Ascending aorta (tissue), 2 donors: ENCODE measurements around the gene CAPS. TPM values are rescaled to one million over a fixed set of nuclear protein-coding genes. Genes with fewer than 3 reads are reported as not detected.
"Not testable (repeated sequence)": the region's sequence is repeated elsewhere in the genome, so short reads cannot be mapped to it uniquely, and the experiment has no call there.

Experiments used
- DNase-seq, 2 donors: peaks; one replicate each; pipeline ENCODE4 v3.0.0-alpha.2; 2019; ENCODE audit warnings: low spot score in 2 of 2
- H3K27ac ChIP-seq, 2 donors: fragments of 200-600 bp; sonication (generic); one replicate each; pipeline ENCODE4 v1.5.1; 2016 to 2017; ENCODE audit warnings: mild to moderate bottlenecking in 1 of 2
- H3K27me3 ChIP-seq: fragments of 200-600 bp; sonication (generic); one replicate; pipeline ENCODE4 v1.5.1; 2017
- H3K36me3 ChIP-seq, 2 donors: fragments of 200-600 bp; sonication (generic); one replicate each; pipeline ENCODE4 v1.5.1; 2016
- H3K4me1 ChIP-seq, 2 donors: fragments of 200-600 bp; sonication (generic); one replicate each; pipeline ENCODE4 v1.5.1; 2016 to 2017; ENCODE audit warnings: mild to moderate bottlenecking in 1 of 2
- H3K4me3 ChIP-seq, 2 donors: fragments of 200-600 bp; sonication (generic); one replicate each; pipeline ENCODE4 v1.5.1; 2016 to 2017; ENCODE audit warnings: mild to moderate bottlenecking in 1 of 2
- H3K9me3 ChIP-seq, 2 donors: fragments of 200-600 bp; sonication (generic); one replicate each; pipeline ENCODE4 v1.5.1; 2016
- intact Hi-C: fragments of 100-400 bp; cut with DNase I; formaldehyde crosslinking; loops from one replicate; pipeline ENCODE4 v1.15.1; 2023
- total RNA-seq: library from RNA; depleted of rRNA; stranded (reverse); fragments of >200 nt; gene quantifications from one replicate; pipeline ENCODE4 v1.1.0, GENCODE V29; 2016
- TF ChIP-seq, protein P1 (sequence below), 3 experiments: fragments of 200-600 bp in 2 of 3; fragments of 450-650 bp in 1 of 3; sonication (generic) in 2 of 3; IDR thresholded peaks; one replicate each; pipeline ENCODE4 v1.5.1; 2016 to 2019; ENCODE audit warnings: antibody characterized with exemption in 3 of 3, mild to moderate bottlenecking in 1 of 3, moderate library complexity in 1 of 3

The CAPS gene
- total RNA-seq, 1 donor from 2014 or later: 8.1 TPM

DNA sequence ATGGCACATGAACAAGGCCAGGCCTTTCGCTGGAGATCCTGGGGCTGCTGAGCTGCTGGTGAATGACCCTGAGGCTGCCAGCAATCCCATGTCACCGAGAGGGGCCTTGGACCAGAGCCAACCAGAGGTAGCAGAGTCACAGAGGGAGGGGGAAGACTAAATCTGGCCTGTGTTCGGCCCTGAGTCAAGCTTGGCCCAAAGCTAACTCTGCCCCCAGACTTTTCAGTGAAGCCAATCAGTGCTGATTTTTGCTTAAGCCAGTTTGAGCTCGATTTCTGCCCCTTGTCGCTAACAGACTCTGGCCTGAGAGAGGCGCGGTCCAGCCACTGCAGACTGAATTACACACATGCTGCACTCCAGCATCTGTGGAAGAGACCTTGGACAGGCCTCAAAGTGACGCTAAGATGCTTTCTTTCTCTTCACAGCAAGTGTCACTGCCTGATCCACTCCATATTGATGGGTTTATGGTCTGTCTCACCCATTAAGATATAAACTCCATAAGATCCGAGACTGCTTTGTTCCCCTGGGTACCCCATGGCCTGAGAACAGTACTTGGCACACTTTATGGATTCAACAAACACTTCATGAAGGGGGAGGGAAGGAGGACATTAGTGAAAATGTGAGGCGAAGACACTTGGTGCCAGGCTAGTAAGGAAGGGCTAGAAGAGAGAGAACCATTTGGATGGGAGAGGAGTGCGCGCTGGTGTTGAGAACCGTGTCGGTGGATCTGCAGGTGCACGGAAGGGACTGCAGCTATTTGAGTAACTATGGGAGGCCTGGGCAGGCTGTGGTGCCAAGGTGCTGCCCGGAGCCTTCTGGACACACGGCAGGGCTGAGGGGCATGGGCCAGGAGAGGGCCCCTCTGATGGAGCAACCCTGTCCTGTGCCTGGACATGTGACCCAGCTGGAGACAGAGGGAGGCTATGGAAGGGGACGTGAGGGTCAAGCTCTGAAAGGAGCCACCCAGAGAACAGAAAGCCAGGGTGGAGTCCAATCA lies 46.2 kb downstream of the CAPS start:
- TF ChIP-seq, protein P1, sequence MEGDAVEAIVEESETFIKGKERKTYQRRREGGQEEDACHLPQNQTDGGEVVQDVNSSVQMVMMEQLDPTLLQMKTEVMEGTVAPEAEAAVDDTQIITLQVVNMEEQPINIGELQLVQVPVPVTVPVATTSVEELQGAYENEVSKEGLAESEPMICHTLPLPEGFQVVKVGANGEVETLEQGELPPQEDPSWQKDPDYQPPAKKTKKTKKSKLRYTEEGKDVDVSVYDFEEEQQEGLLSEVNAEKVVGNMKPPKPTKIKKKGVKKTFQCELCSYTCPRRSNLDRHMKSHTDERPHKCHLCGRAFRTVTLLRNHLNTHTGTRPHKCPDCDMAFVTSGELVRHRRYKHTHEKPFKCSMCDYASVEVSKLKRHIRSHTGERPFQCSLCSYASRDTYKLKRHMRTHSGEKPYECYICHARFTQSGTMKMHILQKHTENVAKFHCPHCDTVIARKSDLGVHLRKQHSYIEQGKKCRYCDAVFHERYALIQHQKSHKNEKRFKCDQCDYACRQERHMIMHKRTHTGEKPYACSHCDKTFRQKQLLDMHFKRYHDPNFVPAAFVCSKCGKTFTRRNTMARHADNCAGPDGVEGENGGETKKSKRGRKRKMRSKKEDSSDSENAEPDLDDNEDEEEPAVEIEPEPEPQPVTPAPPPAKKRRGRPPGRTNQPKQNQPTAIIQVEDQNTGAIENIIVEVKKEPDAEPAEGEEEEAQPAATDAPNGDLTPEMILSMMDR (IDR thresholded peaks at IDR 0.05): no peak
- no peaks in the 10 kb centered on the region for H3K36me3 ChIP-seq
- no peaks in the 10 kb centered on the region for H3K27me3 ChIP-seq
- no peak for DNase-seq
- intact Hi-C loops: no loop called here
- H3K27ac ChIP-seq: peak overlapping the region; percentile 5 to 43
- H3K4me1 ChIP-seq: peaks cover 6 to 44% of the 10 kb centered on the region in 2 donors
- H3K9me3 ChIP-seq: no peaks in the 10 kb centered on the region
- H3K4me3 ChIP-seq: no peak overlapping the region

DNA sequence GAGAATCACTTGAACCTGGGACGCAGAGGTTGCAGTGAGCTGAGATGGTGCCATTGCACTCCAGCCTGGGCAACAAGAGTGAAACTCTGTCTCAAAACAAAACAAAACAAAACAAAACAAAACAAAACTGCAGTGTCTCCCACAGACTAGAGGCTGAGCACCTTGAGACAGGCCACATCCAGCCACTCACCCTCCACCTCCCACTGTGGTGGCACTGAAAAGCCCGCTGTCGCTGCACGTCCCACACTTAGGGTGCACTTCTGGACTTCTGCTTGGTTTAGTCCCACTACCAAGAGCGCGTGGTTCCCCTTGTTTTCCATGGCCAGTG lies 47.6 kb downstream of the CAPS start:
- intact Hi-C loops, H3K27me3 ChIP-seq, H3K9me3 ChIP-seq, H3K36me3 ChIP-seq, DNase-seq, H3K4me3 ChIP-seq: not testable (repeated sequence)
- Histone ChIP-seq H3K4me1 (peaks cover 5 to 44% of the 10 kb centered on the region in 2 donors), H3K27ac (peak overlapping the region in 1 of 2 donors; percentile 11)

DNA sequence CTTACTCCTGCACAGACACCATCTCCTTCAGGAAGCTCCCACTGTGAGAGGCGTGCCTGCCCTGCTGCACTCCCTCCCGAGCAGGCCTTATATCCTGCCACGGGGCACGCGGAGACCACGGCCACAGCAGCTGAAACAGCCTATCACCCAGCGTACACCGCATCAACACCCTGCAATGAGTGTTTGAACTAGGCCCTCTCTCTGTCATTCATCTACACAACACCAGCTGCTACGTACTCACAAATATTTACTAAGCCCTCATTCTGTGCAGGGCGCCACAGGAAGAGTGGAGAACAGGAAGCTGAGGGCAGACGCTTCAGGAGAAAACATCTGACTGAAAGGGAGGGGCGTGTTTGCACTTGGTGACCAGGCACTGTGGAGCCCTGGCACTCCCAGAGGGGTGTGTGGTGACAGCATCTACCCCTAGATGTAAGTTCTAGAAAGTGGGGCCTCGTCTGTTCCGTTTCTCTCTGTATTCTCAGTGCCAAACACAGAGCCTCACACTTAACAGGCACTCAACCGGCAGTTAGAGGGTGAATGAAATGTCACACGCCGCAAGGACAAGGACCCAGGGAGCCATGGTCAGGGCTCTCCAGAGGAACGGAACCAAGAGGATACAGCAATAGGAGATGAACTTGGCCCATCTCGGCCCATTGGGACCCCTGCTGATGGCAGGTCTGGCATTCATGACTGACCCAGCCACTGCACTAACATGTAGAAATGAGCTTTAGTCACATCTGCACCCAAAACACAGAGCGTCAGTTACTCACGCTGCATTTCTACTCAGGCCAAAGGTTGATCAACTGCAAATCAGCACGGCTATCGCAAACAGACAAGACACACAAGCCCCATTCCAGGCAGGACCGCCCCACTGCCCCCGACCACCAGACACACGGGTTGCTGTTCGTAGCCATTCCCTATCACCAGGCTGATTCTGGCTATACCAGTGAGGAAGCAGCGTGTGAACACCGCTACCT lies 48.2 kb downstream of the CAPS start:
- intact Hi-C loops: no loop called here
- Histone ChIP-seq H3K36me3 (no peaks in the 10 kb centered on the region), H3K4me3 (no peak overlapping the region), H3K4me1 (peaks cover 5 to 43% of the 10 kb centered on the region in 2 donors), H3K27me3 (no peaks in the 10 kb centered on the region), H3K9me3 (no peaks in the 10 kb centered on the region), H3K27ac (peak overlapping the region in 1 of 2 donors; percentile 11)
- TF ChIP-seq, protein P1 (IDR thresholded peaks at IDR 0.05): no peak
- DNase-seq: no peak

DNA sequence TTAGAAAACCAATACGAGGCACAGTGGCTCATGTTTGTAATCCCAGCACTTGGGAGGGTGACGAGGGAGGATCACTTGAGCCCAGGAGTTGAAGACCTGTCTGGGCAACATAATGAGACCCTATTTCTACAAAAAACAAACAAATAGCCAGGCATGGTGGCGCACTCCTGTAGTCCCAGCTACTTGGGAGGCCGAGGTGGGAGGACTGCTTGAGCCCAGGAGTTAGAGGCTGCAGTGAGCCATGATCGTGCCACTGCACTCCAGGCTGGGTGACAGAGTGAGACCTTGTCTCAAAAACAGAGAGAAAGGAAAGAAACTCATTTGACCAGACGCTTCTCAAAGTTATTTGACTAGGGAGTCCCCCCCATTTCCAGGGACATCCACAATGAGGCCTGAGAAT lies 49.2 kb downstream of the CAPS start:
- H3K36me3 ChIP-seq, H3K27ac ChIP-seq, H3K4me3 ChIP-seq, intact Hi-C loops, DNase-seq, H3K9me3 ChIP-seq, H3K27me3 ChIP-seq: not testable (repeated sequence)
- peaks cover 5 to 47% of the 10 kb centered on the region in 2 donors for H3K4me1 ChIP-seq

DNA sequence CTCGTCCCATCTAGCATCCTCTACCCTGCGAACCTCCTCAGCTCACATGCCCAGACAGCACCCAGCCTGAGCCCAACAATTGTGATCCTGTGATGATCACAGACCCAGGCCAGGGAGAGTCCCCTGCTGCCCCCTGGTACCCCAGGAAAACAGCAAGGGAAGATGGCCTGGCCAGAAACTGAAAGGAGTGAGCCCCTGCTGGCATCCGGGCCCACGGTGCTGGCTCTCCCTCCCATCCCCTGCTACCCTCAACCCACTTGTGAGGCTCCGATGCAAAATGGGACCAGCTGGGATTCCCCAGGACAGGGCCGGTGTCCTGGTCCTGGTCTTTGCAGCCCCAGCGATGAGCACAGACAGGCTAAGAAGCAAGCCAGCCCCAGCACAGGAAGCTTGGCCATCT lies 49.8 kb downstream of the CAPS start:
- Histone ChIP-seq H3K9me3 (no peaks in the 10 kb centered on the region), H3K27ac (no peak overlapping the region), H3K4me1 (peaks cover 5 to 47% of the 10 kb centered on the region in 2 donors), H3K36me3 (no peaks in the 10 kb centered on the region), H3K27me3 (no peaks in the 10 kb centered on the region), H3K4me3 (no peak overlapping the region)
- TF ChIP-seq, protein P1 (IDR thresholded peaks at IDR 0.05): no peak
- DNase-seq: no peak
- intact Hi-C loops: no loop called here

DNA sequence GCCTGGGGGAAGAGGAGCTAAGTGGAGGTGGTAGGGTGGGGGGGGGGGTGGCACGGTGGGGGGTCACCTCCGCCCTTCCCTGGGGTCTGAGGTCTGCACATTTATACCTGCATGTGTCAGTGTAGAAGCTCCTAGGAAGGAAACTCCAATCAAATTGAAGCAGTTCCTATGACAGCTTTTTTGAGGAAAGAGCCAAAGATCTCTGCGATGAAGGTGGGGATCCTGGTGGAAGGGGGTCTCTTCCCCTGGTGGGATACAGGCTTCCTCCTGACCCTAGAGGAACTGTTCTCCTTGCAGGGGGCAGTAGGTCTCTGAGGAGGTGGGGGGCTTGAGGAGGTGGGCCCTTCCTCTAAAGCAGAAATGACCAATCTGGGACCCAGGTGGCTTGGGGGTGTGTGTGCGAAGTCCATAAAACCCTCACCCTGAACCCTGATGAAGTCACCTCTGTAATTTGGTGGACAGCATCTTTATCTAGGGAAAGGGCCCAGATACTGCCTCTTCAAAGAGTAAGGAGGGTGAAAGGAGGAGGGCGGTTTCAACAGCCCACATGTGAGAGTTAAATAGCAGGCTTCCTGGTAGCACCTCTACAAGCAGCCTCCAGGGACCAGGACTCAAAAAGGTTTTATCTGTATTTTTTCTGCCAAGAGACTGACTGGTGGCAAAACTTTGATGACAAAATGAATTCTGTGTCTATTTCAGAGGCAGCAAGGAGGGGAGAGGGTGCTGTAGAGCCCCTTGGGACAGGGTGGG lies 50.9 kb downstream of the CAPS start:
- no peak for DNase-seq
- Histone ChIP-seq H3K36me3 (no peaks in the 10 kb centered on the region), H3K4me3 (no peak overlapping the region), H3K4me1 (peaks cover 5 to 40% of the 10 kb centered on the region in 2 donors), H3K9me3 (no peaks in the 10 kb centered on the region), H3K27ac (no peak overlapping the region), H3K27me3 (no peaks in the 10 kb centered on the region)
- TF ChIP-seq, protein P1 (IDR thresholded peaks at IDR 0.05): no peak
- intact Hi-C loops: no loop called here
